Keratinocyte (primary cell): ENCODE results near the gene FAM107B.

Source experiments
- EZH2 ChIP-seq: IDR thresholded peaks from one replicate; pipeline ENCODE4 v1.6.1; 2012; ENCODE audit warnings: inconsistent platforms, mild to moderate bottlenecking, low read length, moderate library complexity
- TF ChIP-seq, protein P1 (sequence below), 3 experiments: IDR thresholded peaks in 1 of 3; conservative IDR thresholded peaks in 1 of 3; optimal IDR thresholded peaks in 1 of 3; 2 replicates in 2 of 3; 3 replicates in 1 of 3; pipeline versions ENCODE3 to v1.5.1; 2011; ENCODE audit warnings: low read length in 3 of 3, mild to moderate bottlenecking in 3 of 3, moderate library complexity in 2 of 3, control low read depth in 1 of 3, inconsistent platforms in 1 of 3; ENCODE audit not compliant: insufficient read depth in 2 of 3; ENCODE audit errors: extremely low read depth in 1 of 3

DNA sequence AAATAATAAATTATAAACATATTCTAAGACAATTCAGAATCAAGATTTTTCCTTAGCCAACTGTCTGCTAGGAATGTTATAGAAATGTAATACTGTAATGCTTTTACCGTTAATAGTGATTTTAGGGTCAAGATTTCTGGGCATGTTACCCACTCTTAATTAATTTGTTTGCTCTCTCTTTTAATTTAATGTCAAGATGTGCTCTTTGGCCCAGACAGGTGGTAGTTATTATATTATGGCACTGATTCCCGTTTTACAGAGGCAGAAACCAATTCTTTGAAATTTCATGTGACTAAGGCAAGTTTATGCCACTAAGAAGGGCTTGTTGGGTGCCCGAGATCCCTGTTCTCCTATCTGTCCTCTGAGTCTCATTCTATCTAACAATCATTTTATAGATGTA, 959 bp upstream of the FAM107B start:
- TF ChIP-seq, protein P1, sequence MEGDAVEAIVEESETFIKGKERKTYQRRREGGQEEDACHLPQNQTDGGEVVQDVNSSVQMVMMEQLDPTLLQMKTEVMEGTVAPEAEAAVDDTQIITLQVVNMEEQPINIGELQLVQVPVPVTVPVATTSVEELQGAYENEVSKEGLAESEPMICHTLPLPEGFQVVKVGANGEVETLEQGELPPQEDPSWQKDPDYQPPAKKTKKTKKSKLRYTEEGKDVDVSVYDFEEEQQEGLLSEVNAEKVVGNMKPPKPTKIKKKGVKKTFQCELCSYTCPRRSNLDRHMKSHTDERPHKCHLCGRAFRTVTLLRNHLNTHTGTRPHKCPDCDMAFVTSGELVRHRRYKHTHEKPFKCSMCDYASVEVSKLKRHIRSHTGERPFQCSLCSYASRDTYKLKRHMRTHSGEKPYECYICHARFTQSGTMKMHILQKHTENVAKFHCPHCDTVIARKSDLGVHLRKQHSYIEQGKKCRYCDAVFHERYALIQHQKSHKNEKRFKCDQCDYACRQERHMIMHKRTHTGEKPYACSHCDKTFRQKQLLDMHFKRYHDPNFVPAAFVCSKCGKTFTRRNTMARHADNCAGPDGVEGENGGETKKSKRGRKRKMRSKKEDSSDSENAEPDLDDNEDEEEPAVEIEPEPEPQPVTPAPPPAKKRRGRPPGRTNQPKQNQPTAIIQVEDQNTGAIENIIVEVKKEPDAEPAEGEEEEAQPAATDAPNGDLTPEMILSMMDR (optimal IDR thresholded peaks at IDR 0.05 in 1 of 3, IDR thresholded peaks at IDR 0.05 in 1 of 3, conservative IDR thresholded peaks at IDR 0.05 in 1 of 3; ENCODE audit: extremely low read depth in 1 of 3, insufficient read depth in 2 of 3, low read length in 3 of 3) = no peak
- TF ChIP-seq EZH2 = no peak
